K562 (cell line): ENCODE measurements around the gene MRPL58. TPM values are rescaled to one million over a fixed set of nuclear protein-coding genes. Genes with fewer than 3 reads are reported as not detected.

ENCODE experiments used
- BCLAF1 ChIP-seq, 2 experiments: fragments of 450-650 bp in 1 of 2; IDR thresholded peaks; 2 replicates each; pipeline ENCODE4 v1.6.1; 2011 to 2017; ENCODE audit warnings: low read depth in 2 of 2, antibody characterized with exemption in 1 of 2, borderline replicate concordance in 1 of 2, low read length in 1 of 2, mild to moderate bottlenecking in 1 of 2, mixed read lengths in 1 of 2; ENCODE audit not compliant: control insufficient read depth in 1 of 2
- BRD9 ChIP-seq: fragments of 450-650 bp; IDR thresholded peaks from 2 replicates; pipeline ENCODE4 v1.6.1; 2018; ENCODE audit warnings: low read depth; ENCODE audit not compliant: partially characterized antibody
- COPS2 ChIP-seq: fragments of 450-650 bp; conservative IDR thresholded peaks from 2 replicates; pipeline ENCODE4 v1.6.1; 2016; ENCODE audit warnings: mild to moderate bottlenecking, moderate library complexity
- CREB3 ChIP-seq: fragments of 450-650 bp; conservative IDR thresholded peaks from 2 replicates; pipeline ENCODE4 v1.6.1; 2016; ENCODE audit warnings: missing genetic modification characterization, low read depth, mild to moderate bottlenecking, missing compliant biosample characterization, moderate library complexity
- GABPB1 ChIP-seq: sonication (generic); formaldehyde crosslinking; IDR thresholded peaks from 2 replicates; pipeline ENCODE4 v1.8.0; 2022; ENCODE audit warnings: mild to moderate bottlenecking, missing genetic modification reagents
- HDAC2 ChIP-seq: fragments of 450-650 bp; IDR thresholded peaks from 2 replicates; pipeline ENCODE4 v1.6.1; 2016; ENCODE audit warnings: mild to moderate bottlenecking
- HDAC3 ChIP-seq: fragments of 450-650 bp; IDR thresholded peaks from 2 replicates; pipeline ENCODE4 v1.6.1; 2018; ENCODE audit warnings: borderline replicate concordance, mild to moderate bottlenecking, moderate library complexity; ENCODE audit not compliant: partially characterized antibody
- HDAC8 ChIP-seq: fragments of 450-650 bp; IDR thresholded peaks from 2 replicates; pipeline ENCODE4 v1.6.1; 2016; ENCODE audit warnings: mild to moderate bottlenecking, missing genetic modification characterization, moderate library complexity, missing compliant biosample characterization
- HIVEP1 ChIP-seq: fragments of 250-450 bp; sonication (Bioruptor Pico); IDR thresholded peaks from 2 replicates; pipeline ENCODE4 v1.4.0; 2020; ENCODE audit warnings: mild to moderate bottlenecking
- NCOA6 ChIP-seq: fragments of 450-650 bp; IDR thresholded peaks from 2 replicates; pipeline ENCODE4 v1.6.1; 2017; ENCODE audit warnings: mild to moderate bottlenecking
- NKRF ChIP-seq: fragments of 450-650 bp; IDR thresholded peaks from 2 replicates; pipeline ENCODE4 v1.6.1; 2016; ENCODE audit warnings: borderline replicate concordance
- NR2C1 ChIP-seq, 2 experiments: fragments of 450-650 bp; IDR thresholded peaks; 2 replicates each; pipeline ENCODE4 v1.6.1; 2017; ENCODE audit warnings: mild to moderate bottlenecking in 2 of 2, antibody characterized with exemption in 1 of 2, inconsistent platforms in 1 of 2, missing compliant biosample characterization in 1 of 2, missing genetic modification characterization in 1 of 2
- PML ChIP-seq: IDR thresholded peaks from 2 replicates; pipeline ENCODE4 v1.6.1; 2012; ENCODE audit warnings: low read length, inconsistent platforms
- PRMT5 ChIP-seq: sonication (generic); formaldehyde crosslinking; IDR thresholded peaks from 2 replicates; pipeline ENCODE4 v1.5.0; 2020; ENCODE audit warnings: missing genetic modification reagents
- RBM34 ChIP-seq: fragments of 200-400 bp; formaldehyde crosslinking; IDR thresholded peaks from 2 replicates; pipeline ENCODE4 v1.6.1; 2018; ENCODE audit warnings: low read length, borderline replicate concordance; ENCODE audit not compliant: insufficient read depth
- RHOXF2B ChIP-seq: fragments of 250-450 bp; sonication (Bioruptor Pico); conservative IDR thresholded peaks from 2 replicates; pipeline ENCODE4 v1.5.1; 2021
- SNRNP70 ChIP-seq: fragments of 200-400 bp; formaldehyde crosslinking; optimal IDR thresholded peaks from 2 replicates; pipeline ENCODE3; 2017; ENCODE audit warnings: low read depth, low read length
- TBP ChIP-seq: optimal IDR thresholded peaks from 2 replicates; pipeline ENCODE3; 2011; ENCODE audit warnings: low read depth, low read length, improper control_type of control experiment
- ZBTB12 ChIP-seq: fragments of 250-450 bp; sonication (Bioruptor Pico); IDR thresholded peaks from 2 replicates; pipeline ENCODE4 v1.4.0; 2020
- ZFP30 ChIP-seq: fragments of 250-450 bp; sonication (Bioruptor Pico); IDR thresholded peaks from 2 replicates; pipeline ENCODE4 v1.8.0; 2022; ENCODE audit warnings: moderate library complexity, mild to moderate bottlenecking, inconsistent platforms, borderline replicate concordance
- ZKSCAN8 ChIP-seq: fragments of 200-800 bp; sonication (Bioruptor generic); IDR thresholded peaks from 2 replicates; pipeline ENCODE4 v1.6.1; 2016; ENCODE audit warnings: missing genetic modification characterization, missing compliant biosample characterization
- ZNF134 ChIP-seq: fragments of 250-450 bp; sonication (Bioruptor Pico); conservative IDR thresholded peaks from 2 replicates; pipeline ENCODE4 v1.4.0; 2020
- polyA plus RNA-seq, 8 experiments: library from polyadenylated mRNA; depleted of rRNA in 4 of 8; stranded (reverse) in 5 of 8; unstranded in 3 of 8; fragments of >200 nt; fragmentation: Nextera tagmentation in 2 of 8; fragmentation: Illumina TruSeq in 1 of 8; extraction: Ambion mirVana in 2 of 8; extraction: Trizol in 1 of 8; gene quantifications; 2 replicates each; pipeline versions ENCODE4 v1.2.1 to v1.2.3, GENCODE V29; 2011 to 2014; ENCODE audit warnings: inconsistent platforms in 1 of 8, missing spikeins in 1 of 8
- total RNA-seq, 7 experiments: library from RNA; depleted of rRNA in 6 of 7; stranded (reverse); fragments of >200 nt in 6 of 7; fragmentation: Illumina TruSeq in 2 of 7; extraction: Trizol in 2 of 7; gene quantifications; 2 replicates each; pipeline versions ENCODE4 v1.2.1 to v1.2.3, GENCODE V29; 2011 to 2021; ENCODE audit warnings: low replicate concordance in 1 of 7

MRPL58 gene
- total and polyA plus RNA-seq, 9 of the 15 experiments (the other 6 are each of a cell fraction or from before 2014, with no cell fraction given), result 30.8 to 107 (median 72.4) TPM

GRCh38 chr17:74979408-74980146 is 32.9 kb upstream of the MRPL58 start (continued):
- TF ChIP-seq RHOXF2B (no peak), ZKSCAN8 (CRISPR knock-in tag) (no peak), TBP (no peak), GABPB1 (CRISPR knock-in tag) (0 out of 2 replicates have a peak, but pooled peaks have one; percentile 10), NKRF (no peak), HDAC8 (tag) (no peak), NR2C1 (IDR thresholded peaks at IDR 0.05) (no peak), NR2C1 (tag; IDR thresholded peaks at IDR 0.05) (0 out of 2 replicates have a peak, but pooled peaks have one; percentile 19), ZBTB12 (CRISPR knock-in tag) (no peak), PRMT5 (CRISPR knock-in tag) (no peak), COPS2 (no peak), RBM34 (no peak), NCOA6 (no peak), ZFP30 (no peak), PML (no peak), HDAC3 (no peak), SNRNP70 (no peak), BCLAF1 (IDR thresholded peaks at IDR 0.05; ENCODE audit: borderline replicate concordance in 1 of 2, control insufficient read depth in 1 of 2, low read depth in 2 of 2, low read length in 1 of 2) (no peak), HDAC2 (0 out of 2 replicates have a peak, but pooled peaks have one; percentile 48), ZNF134 (CRISPR knock-in tag) (no peak), HIVEP1 (no peak), CREB3 (tag) (no peak), BRD9 (no peak)
